GM18868 (cell line): Measurements from ENCODE around the gene SVIL.

Experiments used
- ATAC-seq: cut with Tn5 transposase; IDR thresholded peaks from one replicate; pipeline ENCODE4 v1.9.1; 2021; ENCODE audit warnings: mild to moderate bottlenecking, moderate library complexity; ENCODE audit not compliant: unreplicated experiment

Gene SVIL, protein sequence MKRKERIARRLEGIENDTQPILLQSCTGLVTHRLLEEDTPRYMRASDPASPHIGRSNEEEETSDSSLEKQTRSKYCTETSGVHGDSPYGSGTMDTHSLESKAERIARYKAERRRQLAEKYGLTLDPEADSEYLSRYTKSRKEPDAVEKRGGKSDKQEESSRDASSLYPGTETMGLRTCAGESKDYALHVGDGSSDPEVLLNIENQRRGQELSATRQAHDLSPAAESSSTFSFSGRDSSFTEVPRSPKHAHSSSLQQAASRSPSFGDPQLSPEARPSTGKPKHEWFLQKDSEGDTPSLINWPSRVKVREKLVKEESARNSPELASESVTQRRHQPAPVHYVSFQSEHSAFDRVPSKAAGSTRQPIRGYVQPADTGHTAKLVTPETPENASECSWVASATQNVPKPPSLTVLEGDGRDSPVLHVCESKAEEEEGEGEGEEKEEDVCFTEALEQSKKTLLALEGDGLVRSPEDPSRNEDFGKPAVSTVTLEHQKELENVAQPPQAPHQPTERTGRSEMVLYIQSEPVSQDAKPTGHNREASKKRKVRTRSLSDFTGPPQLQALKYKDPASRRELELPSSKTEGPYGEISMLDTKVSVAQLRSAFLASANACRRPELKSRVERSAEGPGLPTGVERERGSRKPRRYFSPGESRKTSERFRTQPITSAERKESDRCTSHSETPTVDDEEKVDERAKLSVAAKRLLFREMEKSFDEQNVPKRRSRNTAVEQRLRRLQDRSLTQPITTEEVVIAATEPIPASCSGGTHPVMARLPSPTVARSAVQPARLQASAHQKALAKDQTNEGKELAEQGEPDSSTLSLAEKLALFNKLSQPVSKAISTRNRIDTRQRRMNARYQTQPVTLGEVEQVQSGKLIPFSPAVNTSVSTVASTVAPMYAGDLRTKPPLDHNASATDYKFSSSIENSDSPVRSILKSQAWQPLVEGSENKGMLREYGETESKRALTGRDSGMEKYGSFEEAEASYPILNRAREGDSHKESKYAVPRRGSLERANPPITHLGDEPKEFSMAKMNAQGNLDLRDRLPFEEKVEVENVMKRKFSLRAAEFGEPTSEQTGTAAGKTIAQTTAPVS (N-terminal part only)

DNA sequence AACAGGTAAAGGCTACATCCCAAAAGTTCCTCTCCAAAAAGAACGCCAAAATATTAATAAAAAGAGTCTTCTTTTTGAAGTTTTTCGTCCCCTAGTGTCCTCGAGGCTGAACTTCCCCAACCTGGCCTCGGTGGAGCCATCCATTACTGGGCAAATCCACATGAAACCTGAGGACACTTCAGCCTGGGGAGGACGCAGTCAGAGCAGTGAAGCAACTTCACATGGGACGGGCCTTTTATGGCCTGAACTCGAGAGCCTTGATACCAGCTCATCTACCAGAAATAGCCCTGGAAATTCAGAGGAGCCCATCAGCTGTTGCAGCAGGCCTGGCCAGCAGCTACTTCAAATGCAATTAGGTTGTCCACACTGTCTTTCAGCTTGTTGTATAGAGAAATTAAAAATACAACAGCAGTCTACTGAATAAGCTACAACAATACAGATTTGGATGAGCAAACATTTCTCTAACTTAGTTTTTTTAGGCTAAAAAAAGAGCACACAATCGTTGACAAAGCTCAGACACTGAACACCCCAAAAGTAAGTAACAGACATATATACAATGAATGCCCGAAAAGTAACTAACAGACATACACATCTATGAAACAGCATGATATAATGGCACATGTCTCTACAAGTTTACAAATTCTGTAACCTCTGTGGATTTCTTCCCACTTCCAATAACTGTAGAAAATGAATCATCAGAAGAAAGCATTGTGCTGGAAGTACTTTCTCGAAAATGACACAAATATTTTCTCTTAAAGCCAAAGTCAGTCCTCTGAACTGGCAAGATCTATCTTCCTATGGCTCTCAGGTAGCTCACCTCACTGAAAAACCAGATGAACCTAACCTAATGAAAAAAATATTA is at the start of gene SVIL:
SVIL (minus strand) TSS at position 208 of the 862 bp plus-strand sequence. CDS start 79,913 bp downstream, outside the sequence.
- ATAC-seq = no peak

DNA sequence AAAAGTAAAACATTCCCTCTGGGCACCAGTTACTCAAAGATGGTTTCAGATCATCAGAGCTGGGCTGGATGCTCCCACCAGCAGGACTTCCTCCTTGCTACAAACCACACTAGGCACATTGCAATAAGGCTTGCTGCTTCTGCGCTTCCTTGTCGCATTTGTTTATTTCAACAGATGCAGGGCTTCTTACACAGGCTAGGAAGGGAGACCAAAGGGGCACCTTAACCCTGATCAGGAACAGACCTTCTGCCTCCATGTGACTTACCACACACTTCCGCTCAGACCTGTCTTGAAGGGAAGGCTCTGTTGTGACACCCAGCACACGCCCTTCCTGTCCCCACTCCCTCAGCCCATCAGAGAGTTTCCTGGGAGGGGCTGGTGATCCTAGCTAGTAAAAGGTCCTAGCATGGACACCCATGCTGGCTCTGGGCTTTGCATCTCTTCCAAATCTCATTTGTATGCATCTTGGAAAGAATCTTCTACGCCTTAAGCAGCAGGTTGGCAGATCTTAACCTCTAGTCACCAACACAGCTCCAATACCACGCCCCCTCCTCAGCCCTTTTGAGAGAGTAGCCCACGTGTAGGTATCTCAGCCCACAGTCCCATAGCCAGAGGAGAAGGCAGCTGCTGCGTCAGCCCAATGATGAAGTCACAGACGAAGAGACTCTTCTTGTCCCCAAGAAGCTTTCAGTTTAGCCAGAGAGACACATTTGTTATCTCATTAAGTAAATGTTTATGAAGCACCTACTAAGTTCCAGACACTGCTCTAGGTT is 47.1 kb upstream of the SVIL start:
- ATAC-seq = no peak

DNA sequence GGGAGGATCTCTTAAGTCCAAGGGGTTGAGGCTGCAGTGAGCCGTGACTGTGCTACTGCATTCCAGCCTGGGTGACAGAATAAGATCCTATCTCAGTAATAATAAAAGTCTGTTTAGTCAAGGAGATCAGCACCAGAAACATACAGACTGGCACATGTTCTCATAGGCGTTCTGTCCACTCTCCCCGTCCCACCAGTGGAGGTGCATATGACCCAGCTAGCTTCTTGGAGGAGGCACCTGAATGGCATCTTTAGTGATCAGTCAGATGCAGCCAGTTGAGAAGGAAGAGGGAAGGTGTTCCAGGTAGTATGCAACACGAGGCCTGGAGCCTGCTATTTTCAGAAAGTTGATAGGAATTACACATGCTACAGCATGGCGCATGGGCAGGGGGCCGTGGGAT is 45.3 kb upstream of the SVIL start:
- ATAC-seq = no peak

DNA sequence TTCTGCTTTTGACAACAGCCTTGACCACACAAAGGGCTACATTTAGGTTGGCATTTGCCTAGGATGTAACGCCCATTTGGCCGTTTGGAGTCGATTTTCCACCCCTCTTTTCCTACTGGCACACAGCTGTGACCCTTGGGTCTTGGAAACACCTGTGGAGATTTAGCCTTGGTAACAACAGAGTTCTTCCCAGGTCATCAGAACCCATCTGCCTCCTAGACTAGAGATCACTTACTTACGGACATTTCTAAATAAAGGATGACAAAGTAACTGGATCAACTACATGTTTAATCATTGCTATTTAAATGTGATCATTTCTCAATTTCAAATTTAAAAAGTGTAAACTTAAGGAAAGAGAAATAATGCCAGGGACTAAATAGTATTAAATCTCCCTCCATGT is 42.0 kb upstream of the SVIL start:
- ATAC-seq = no peak

DNA sequence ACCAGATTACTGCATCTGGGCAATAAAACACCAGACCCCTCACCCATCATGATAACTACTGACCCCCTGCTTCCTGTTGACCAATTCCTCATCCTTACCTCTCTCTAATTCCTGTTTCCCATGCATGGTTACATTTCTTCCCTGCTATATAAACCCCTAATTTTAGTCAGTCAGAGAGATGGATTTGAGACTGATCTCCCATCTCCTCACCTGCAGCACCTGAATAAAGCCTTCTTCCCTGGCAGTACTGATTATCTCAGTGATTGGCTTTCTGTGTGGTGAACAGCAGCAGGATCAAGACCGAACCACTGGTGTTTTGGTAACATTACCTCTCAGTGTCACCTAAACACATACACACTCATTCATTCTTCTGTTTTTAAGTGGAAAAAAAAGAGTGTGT is 41.2 kb upstream of the SVIL start:
- ATAC-seq = no peak

DNA sequence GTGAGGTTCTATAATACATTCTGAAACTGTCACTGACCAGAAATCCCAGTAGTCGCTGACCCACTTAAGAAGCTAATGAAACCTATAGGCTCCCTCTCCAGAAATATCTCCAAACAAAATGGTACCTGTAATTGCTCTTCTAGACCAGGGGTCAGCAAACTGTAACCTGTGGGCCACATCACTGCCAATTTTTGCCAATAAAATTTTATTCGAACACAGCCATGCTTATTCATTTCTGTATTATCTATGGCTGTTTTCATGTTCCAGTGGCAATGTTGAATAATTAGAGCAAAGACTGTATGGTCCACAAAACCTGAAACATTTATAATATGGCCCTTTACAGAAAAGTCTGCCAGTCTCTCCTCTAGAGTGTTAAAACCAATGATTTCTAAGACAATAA is 37.2 kb upstream of the SVIL start:
- no peak for ATAC-seq

DNA sequence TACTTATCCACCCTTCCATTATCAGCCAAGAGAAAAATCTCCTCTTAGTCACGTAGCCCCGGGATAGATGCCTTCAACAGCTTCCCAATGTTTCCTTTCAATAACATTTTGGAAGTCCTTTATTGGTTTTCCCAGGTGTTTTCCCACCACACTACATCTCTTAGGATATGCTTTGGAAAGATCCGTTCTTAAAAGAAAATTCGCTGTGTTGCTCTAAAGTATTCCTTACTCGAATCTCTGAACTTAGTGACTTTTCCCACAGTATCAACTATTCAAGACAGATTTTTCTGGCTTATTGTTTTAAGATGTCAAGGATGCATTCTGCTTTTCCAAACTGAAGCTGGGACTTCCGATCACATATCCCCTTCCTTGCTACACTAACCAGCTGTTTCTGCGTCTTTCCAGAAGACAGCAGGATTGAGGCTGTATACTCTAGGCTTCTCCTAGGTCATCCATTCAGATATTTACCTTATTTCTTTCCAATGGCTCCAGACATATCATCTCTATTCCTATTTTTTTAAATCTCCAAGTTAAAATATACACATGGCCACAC is 36.5 kb upstream of the SVIL start:
- ATAC-seq = no peak

DNA sequence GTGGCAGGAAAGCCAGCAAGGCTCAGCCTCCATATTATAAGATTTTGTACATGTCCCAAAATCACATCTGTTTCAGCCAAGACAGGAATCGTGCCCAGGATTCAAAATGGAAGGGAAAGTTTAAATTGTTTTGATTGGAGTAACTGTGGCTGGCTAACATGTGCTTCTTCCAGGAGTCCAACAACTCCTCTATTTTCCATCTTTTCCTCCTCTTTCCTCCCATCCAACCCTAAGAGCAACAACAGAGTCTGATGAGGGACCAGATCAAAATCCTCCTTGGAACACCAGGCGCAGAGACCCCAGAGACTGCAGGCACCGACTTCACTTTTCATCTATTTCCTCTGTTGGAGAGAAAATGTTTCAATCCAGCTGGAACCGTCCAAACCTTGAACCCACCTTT is 36.0 kb upstream of the SVIL start:
- no peak for ATAC-seq

DNA sequence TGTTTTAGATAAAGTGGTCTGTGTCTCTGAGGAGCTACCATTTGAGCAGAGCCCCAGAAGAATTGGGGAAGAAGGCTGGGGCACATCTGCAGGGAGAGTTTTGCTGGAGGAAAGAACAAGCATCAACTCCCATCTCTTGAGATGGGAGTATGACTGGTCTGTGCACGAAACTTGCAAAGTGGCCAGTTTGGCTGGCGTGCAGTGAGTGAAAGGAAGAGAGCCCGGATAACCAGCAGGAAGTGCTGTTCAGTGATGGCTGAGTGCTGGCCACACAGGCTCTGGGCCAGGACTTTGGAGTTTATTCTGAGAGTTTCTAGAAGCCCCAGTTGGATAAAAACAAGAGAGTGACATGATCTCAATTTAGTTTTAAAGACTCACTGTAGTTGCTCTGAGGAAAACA is 34.4 kb upstream of the SVIL start:
- no peak for ATAC-seq

DNA sequence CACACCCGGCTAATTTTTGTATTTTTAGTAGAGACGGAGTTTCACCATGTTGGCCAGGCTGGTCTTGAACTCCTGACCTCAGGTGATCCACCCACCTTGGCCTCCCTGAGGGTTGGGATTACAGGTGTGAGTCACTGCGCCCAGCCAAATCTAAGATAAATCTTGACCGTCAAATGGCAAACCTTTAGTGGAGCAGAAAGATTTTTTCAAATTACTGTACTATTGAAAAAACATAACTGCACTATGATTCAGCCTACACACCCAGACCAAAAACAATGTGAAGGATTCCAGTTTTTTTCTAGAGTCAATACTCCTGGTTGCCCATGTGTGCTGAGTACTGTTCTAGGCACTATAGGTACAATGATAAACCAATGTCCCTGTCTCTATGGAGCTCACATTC is 33.9 kb upstream of the SVIL start:
- no peak for ATAC-seq

DNA sequence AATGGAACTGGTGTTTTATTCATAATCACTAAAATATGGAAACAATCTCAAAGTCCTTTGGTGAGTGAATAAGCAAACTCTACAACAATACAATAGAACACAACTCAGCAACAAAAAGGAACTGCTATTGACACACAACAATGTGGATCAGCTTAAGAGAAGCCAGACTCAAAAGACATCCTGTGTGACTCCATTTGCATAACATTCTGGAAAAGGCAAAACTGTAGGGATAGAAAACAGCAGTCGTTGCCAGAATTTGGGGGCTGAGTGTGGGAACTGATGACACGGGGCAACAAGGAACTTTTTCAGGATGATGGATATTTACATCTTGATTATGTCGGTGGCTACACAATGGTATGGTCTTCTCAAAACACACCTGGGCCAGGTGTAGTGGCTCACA is 32.4 kb upstream of the SVIL start:
- no peak for ATAC-seq

DNA sequence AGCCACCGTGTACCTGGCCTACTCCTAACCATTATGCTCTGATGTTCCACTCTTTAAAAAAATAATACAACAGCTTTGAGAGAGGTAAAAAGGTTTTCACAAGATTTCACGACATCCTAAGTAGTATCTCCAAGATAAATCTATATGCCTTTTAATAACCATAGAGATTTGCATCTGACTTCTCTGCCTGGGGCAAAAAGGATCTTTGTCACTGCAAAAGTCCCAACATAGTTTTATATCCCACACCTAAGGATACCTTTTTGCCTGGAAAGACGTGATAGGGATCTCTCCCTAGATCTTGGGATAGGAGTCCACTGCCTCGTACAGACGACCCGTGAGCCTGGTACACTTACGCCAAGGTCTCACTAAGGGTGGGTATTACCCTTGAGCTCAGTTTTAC is 31.4 kb upstream of the SVIL start:
- ATAC-seq = no peak

DNA sequence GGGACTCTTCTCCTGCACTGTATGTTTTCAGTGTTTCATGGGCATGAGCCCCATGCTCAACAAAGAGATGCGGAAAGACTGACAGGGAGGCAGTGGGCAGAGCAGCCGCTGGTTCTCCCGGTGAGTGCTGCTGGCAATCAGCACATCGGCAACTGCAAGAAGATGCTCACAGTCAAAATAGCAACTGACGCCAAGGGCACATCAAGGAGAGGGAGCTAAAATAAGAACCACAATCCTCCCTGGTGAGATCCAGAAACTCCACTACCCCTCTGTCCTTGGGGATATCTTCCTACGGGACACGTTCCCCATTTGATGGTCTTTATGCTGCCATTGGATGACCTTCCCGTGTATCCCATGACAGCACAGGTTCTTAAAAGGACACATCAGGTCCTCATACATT is 28.9 kb upstream of the SVIL start:
- no peak for ATAC-seq

DNA sequence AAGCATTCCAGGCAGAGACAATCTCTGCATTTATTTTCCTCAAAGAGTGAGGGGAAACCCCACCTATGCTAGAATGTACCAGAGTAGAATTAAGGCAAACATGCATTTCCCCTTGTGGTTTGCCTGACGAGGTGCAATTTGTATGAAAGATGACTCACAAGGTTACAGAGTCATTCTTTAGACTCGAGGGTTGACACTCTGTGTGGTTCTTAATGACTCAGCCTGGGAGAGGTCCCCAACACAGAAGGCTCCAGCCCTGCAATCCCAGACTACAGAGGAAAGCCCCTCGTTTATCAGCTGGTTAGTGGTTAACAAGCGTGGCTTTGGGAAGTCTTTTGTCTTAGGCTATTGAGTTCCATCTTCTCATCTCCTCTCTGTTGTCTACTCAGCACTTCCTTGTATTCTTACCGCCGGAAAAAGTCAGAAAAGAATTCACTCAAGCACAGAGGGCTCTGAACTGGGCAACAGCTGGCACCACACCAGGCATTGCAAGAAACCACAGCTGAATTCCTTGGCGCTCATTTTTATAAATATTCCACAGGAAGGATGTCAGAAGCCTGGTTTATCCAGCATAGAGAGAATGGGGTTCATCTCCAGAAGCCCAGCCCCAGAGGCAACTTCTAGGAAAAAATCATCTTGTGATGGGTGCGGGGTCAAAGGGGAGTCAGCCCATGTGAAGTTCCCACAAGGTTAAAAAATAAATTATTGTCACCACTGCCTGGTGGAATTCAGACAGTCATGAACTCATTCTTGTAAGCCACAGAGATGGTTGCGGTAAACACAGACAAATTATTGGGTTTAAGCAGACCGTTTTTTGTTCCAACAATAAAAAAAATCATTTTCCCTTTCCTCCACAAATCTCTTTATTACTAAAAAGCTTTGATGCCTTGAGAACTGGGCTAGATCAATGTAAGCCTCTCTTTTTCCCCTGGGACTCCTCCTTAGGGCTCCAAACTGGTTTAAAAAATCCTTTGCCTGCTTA is 24.5 kb upstream of the SVIL start:
- peak; percentile 99 for ATAC-seq

DNA sequence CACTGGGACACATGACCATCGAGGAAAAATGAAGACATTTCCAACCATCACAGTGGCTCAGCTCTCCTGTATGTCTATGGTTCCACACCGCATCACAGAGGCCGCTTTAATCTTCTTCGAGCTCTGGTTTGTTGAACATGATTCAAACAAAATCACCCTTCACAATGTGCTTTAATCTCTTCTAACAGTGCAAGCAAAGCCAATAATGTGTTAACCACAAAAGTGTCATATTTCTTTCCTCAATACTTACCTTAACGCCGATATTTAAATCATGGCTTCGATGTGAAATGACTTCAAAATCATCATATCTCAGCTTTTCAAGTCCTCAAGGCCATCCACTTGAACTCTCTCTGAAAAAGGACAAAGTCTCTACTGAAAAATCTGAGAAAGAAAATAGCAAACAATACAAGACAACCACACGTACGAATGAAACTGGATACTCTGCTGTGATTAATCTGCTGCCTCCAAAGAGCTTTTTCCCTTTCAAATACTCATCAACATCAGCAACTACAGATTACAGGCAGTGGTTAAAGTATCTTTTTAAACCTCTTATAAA is 23.0 kb upstream of the SVIL start:
- no peak for ATAC-seq

DNA sequence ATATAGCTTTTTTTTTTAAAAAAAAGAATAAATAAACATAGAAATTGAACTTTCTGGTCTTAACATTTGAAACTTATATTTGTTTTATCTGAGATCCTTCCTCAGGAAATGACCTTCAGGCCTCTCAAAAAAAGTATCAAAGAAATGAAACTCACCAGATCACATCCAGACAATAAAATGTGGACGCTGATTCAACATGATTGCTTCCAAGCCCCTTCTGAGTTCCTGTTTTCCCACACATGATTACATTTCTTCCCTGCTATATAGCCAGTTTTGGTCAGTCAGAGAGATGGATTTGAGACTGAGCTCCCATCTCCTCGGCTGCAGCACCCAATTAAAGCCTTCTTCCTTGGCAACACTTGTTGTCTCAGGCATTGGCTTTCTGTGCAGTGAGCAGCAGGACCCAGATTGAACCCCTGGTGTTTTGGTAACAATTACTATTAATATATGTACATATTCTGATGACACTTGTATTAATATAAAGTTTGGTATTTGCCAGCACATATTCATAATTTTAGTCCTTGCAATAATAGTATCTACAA is 21.8 kb upstream of the SVIL start:
- no peak for ATAC-seq

DNA sequence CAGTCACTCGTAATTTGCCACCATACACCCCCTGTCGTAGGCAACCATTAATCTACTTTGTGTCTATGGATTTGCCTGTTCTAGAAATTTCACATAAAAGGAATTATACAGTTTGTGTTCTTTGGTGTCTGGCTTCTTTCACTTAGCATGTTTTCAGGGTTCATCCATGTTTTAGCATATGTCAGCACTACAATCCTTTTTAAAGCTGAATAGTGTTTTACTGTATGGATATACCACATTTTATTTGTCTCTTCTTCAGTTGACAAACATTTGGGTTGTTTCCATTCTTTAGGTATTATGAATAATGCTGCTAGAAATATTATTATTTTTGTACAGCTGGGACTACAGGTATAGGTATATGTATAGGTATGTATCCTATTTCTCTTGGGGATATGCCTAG is 17.4 kb upstream of the SVIL start:
- ATAC-seq = no peak

DNA sequence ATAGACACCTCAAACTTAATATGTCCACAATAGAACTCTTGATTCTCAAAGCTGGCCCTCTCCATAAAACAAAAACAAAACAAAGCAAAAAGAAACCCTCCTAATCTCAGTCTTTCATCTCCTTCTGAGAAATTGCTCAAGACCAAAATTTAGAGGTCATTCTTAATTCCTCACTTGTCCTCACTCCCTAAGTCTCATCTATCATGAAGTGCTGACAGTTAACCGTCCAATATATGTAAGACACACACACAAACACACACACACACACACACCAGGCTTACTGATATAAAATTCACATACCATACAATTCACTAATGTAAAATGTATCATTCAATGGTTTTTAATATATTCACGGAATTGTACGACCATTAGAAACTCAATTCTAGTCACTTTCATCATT is 17.0 kb upstream of the SVIL start:
- no peak for ATAC-seq
